ENCODE data around the gene CNN3.

Gene CNN3

DNA sequence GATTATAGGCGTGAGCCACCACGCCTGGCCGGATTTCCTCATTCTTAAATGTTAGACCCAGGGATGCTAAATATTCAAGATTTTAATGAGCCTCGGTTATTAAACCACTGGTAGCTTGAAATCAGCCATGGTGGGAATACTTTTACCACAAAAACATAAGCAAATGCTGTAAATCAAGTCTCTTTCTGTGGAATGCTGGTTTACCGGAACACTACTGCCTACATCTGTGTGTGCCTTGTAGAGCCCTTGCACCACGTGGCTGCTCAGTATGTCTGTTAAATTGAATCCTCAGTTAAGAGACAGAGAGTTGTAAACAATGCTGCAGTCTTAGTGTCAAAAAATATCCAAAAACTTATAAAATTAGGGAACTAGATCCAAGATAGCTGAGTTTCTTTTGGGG, 26.8 kb upstream of the CNN3 start:
- no peak overlapping the region for H3K27ac ChIP-seq
- no peak for TF ChIP-seq FOXP2 (optimal IDR thresholded peaks at IDR 0.05; ENCODE audit: control extremely low read depth, extremely low read length, insufficient read depth)
- TF ChIP-seq POLR2AphosphoS5 (IDR thresholded peaks at IDR 0.05; ENCODE audit: borderline replicate concordance, low read depth, low read length) = no peak
- TF ChIP-seq EZH2 (IDR thresholded peaks at IDR 0.05) = no peak

DNA sequence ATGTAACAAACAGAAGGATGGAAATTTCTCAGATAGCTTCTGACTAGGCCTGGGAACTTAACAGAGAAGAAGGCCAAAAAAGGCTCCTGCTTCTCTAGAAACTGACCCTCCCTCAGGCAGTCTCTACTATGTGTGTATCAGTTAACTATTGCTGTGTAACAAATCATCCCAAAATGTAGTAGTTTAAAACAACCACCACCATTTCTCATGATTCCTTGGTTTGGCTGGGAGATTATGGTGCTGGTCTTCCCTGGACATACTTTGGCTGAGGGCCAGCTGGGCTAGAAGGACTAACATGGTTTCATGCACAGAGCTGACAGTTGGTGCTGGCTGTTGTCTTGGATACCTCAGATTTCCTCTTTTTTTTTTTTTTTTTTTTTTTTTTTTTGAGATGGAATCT, 26.2 kb upstream of the CNN3 start:
- Histone ChIP-seq H3K4me3 (no peak overlapping the region), H3K9me3 (ENCODE audit: low read depth, low read length) (no peaks in the 10 kb centered on the region), H3K36me3 (ENCODE audit: insufficient read depth, low read length) (no peaks in the 10 kb centered on the region), H3K27ac (no peak overlapping the region), H3K9ac (ENCODE audit: insufficient read length) (no peak overlapping the region)
- no peak for DNase-seq (ENCODE audit: low read depth, low spot score)
- TF ChIP-seq EZH2 (IDR thresholded peaks at IDR 0.05) (no peak), POLR2AphosphoS5 (IDR thresholded peaks at IDR 0.05; ENCODE audit: borderline replicate concordance, low read depth, low read length) (no peak), FOXP2 (optimal IDR thresholded peaks at IDR 0.05; ENCODE audit: control extremely low read depth, extremely low read length, insufficient read depth) (no peak)

More for the DNA sequence above, 26.8 kb upstream of the CNN3 start:
- H3K9me3 ChIP-seq (ENCODE audit: low read depth, low read length) = no peaks in the 10 kb centered on the region
- H3K9ac ChIP-seq (ENCODE audit: insufficient read length) = no peak overlapping the region
- H3K4me3 ChIP-seq = no peak overlapping the region
- no peak for DNase-seq (ENCODE audit: low read depth, low spot score)
- no peaks in the 10 kb centered on the region for H3K36me3 ChIP-seq (ENCODE audit: insufficient read depth, low read length)

DNA sequence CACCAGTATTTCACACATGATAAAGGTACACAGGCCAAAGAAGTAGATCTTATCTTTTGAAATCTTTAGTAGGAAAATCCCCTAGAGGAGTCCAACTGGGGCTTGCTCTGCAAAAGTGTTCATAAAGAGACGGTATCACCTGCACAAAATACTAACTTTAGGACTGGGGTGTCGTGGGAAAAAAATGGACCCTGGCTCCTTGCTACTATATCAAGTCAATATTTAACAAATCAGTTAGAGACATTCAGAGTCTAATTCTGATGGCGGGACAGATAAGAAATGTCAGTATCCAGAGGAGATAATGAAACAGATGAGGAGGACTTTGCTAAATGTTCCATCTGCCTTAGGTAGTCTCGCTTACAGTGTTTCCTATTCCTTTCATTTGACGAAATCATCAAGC, 25.6 kb upstream of the CNN3 start:
- no peak overlapping the region for H3K27ac ChIP-seq
- no peak for TF ChIP-seq EZH2 (IDR thresholded peaks at IDR 0.05)
- TF ChIP-seq POLR2AphosphoS5 (IDR thresholded peaks at IDR 0.05; ENCODE audit: borderline replicate concordance, low read depth, low read length) = no peak
- TF ChIP-seq FOXP2 (optimal IDR thresholded peaks at IDR 0.05; ENCODE audit: control extremely low read depth, extremely low read length, insufficient read depth) = no peak
- H3K9me3 ChIP-seq (ENCODE audit: low read depth, low read length) = no peaks in the 10 kb centered on the region

DNA sequence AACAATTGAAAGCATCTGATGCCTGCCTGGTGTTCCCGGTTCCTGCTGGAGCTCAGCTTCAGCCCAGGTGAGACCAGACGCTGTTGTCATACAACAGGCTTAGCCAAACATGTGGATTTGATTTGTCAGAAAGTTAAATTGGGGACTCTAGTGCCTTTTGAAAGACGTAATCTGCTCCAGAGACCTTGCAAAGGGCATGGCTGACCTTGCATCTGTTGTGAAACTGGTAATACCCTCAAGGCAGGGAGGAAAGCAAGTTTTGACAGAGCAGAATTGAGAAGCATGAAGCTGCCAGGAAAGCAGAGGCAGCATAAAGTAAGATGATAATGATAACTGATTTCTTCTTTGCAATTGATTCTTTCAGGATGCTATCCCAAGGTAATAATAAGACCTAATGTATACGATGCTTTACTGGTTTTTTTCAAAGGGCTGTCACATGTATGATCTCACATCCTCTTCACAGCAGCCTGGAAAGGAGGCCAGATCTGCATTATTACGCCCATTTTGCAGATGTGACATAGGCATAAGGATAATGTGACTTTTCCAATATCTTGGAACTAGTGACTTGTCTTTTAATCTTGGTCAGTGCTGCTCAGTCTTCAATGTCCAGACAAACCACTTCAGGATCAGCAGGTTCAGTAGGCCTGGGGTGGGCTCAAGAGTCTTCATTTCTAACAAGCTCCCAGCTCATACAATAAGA, 24.7 kb upstream of the CNN3 start:
- no peaks in the 10 kb centered on the region for H3K36me3 ChIP-seq (ENCODE audit: insufficient read depth, low read length)
- TF ChIP-seq FOXP2 (optimal IDR thresholded peaks at IDR 0.05; ENCODE audit: control extremely low read depth, extremely low read length, insufficient read depth) = no peak
- no peak overlapping the region for H3K4me3 ChIP-seq
- no peaks in the 10 kb centered on the region for H3K9me3 ChIP-seq (ENCODE audit: low read depth, low read length)
- no peak overlapping the region for H3K27ac ChIP-seq
- DNase-seq (ENCODE audit: low read depth, low spot score) = no peak
- H3K9ac ChIP-seq (ENCODE audit: insufficient read length) = no peak overlapping the region

More for the DNA sequence above, 25.6 kb upstream of the CNN3 start:
- Histone ChIP-seq H3K4me3 (no peak overlapping the region), H3K9ac (ENCODE audit: insufficient read length) (no peak overlapping the region), H3K36me3 (ENCODE audit: insufficient read depth, low read length) (no peaks in the 10 kb centered on the region)
- no peak for DNase-seq (ENCODE audit: low read depth, low spot score)

DNA sequence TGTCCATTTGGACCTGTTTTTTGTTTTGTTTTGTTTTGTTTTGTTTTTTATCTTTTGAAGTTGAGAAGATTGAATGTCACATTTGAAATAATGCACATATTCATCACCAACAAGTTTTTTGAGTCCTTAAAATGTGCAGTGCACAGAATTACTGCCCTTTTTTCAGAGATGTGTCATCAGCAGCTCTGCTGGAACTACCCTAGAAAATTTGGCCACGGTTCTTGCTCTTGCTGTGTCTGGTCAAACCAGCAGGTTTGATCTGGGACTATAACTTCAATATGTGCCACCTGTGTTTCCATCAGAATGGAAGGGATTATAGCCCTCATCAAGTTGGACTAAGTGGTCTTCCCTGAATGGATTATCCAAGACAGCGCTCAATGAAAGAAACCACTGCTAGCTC, 24.1 kb upstream of the CNN3 start:
- TF ChIP-seq POLR2AphosphoS5 (IDR thresholded peaks at IDR 0.05; ENCODE audit: borderline replicate concordance, low read depth, low read length) (no peak), EZH2 (IDR thresholded peaks at IDR 0.05) (no peak), FOXP2 (optimal IDR thresholded peaks at IDR 0.05; ENCODE audit: control extremely low read depth, extremely low read length, insufficient read depth) (no peak)
- DNase-seq (ENCODE audit: low read depth, low spot score) = no peak
- H3K9ac ChIP-seq (ENCODE audit: insufficient read length) = no peak overlapping the region
- H3K27ac ChIP-seq = no peak overlapping the region
- H3K36me3 ChIP-seq (ENCODE audit: insufficient read depth, low read length) = no peaks in the 10 kb centered on the region
- H3K9me3 ChIP-seq (ENCODE audit: low read depth, low read length) = no peaks in the 10 kb centered on the region
- H3K4me3 ChIP-seq = no peak overlapping the region

DNA sequence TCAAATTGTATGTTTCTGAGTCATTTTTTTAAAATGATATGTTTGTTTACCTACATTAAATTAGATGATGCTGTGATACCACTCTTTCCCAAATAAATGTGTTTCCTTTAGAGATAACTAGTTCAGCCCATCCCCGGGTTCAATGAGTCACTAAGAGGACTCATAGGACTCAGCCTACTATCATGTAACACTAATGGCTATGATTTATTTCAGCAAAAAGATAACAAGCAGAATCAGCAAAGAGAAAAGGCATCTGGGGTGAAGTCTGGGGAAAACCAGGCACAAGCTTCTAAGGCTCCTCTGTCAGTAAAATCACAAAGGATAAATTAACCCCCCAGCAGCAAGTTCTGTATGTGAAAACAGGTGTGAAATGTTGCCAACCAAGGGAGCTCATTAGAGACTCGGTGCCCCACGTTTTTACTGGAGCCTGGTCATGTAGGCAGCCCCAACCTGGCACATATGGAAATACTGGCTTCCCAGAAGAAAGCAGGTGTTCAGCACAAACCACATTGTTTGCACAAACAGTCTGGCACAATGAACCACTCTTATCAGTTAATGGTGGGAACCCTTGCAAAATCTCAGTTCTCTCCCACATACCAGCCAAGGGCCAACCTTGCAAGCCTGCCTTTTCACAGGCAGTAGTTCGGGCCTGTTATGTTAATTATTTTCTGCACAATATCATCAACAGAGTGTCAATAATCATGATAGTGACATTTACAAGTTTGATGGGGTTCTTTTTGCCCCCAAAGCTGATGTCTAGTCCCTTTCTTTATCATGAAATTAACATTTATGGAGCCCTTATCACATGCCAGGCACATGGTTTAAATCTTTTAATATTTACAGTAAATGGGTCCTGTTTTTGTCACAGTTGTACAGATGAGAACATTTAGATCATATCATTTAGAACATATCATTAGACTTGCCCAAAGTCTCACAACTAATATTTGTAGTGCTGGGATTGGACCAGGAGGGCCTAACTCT, 23.1 kb upstream of the CNN3 start:
- no peak for DNase-seq (ENCODE audit: low read depth, low spot score)
- Histone ChIP-seq H3K4me3 (no peak overlapping the region), H3K9ac (ENCODE audit: insufficient read length) (no peak overlapping the region), H3K9me3 (ENCODE audit: low read depth, low read length) (no peaks in the 10 kb centered on the region), H3K27ac (no peak overlapping the region), H3K36me3 (ENCODE audit: insufficient read depth, low read length) (no peaks in the 10 kb centered on the region)
- TF ChIP-seq FOXP2 (optimal IDR thresholded peaks at IDR 0.05; ENCODE audit: control extremely low read depth, extremely low read length, insufficient read depth) (no peak), POLR2AphosphoS5 (IDR thresholded peaks at IDR 0.05; ENCODE audit: borderline replicate concordance, low read depth, low read length) (no peak), EZH2 (IDR thresholded peaks at IDR 0.05) (no peak)

DNA sequence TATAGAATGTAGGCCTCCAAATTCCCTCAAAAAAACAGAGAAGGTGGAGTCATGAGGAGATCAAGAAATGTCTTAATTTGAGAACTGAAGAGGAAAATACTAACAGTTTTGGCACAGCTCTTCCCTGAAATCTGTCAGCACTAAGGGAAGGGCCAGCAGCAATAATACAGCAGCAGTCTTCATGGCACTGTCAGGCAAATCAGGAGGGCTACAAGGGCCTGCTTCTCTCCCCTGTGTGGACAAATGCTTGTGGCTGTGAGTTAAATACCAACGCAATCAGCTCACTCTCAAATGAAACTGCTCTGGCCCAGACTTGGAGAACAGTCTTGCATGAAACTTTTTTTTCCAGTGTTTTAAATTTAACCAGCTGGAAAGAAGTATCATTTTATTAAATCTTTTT, 20.5 kb upstream of the CNN3 start:
- Histone ChIP-seq H3K9ac (ENCODE audit: insufficient read length) (no peak overlapping the region), H3K36me3 (ENCODE audit: insufficient read depth, low read length) (no peaks in the 10 kb centered on the region), H3K9me3 (ENCODE audit: low read depth, low read length) (no peaks in the 10 kb centered on the region), H3K27ac (no peak overlapping the region), H3K4me3 (no peak overlapping the region)
- TF ChIP-seq POLR2AphosphoS5 (IDR thresholded peaks at IDR 0.05; ENCODE audit: borderline replicate concordance, low read depth, low read length) = no peak
- no peak for TF ChIP-seq EZH2 (IDR thresholded peaks at IDR 0.05)
- TF ChIP-seq FOXP2 (optimal IDR thresholded peaks at IDR 0.05; ENCODE audit: control extremely low read depth, extremely low read length, insufficient read depth) = no peak
- DNase-seq (ENCODE audit: low read depth, low spot score) = no peak

DNA sequence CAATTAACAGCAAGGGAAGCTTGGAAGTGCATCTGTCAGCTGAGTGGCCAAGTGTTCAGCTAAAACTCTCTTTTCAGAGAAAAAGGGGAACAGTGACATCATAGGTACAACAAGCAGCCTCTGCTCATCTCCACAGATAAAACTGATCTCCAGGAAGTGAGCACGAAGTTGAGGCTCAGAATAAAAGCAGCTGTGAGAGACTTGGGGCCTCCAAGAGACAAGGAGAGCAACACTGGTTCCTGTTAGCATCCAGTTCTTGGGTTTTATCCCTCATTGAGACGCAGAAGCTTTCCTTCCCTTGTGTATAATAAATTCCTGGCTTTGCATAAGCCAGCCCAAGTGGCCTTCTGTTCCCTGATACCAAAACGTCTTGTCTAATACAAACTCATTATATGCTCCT, 20.0 kb upstream of the CNN3 start:
- no peaks in the 10 kb centered on the region for H3K9me3 ChIP-seq (ENCODE audit: low read depth, low read length)
- H3K36me3 ChIP-seq (ENCODE audit: insufficient read depth, low read length) = no peaks in the 10 kb centered on the region
- H3K9ac ChIP-seq (ENCODE audit: insufficient read length) = no peak overlapping the region
- no peak for DNase-seq (ENCODE audit: low read depth, low spot score)
- H3K4me3 ChIP-seq = no peak overlapping the region
- no peak for TF ChIP-seq EZH2 (IDR thresholded peaks at IDR 0.05)
- no peak for TF ChIP-seq FOXP2 (optimal IDR thresholded peaks at IDR 0.05; ENCODE audit: control extremely low read depth, extremely low read length, insufficient read depth)
- TF ChIP-seq POLR2AphosphoS5 (IDR thresholded peaks at IDR 0.05; ENCODE audit: borderline replicate concordance, low read depth, low read length) = no peak
- no peak overlapping the region for H3K27ac ChIP-seq
